ENCODE results near the gene LRP1-AS.

DNA sequence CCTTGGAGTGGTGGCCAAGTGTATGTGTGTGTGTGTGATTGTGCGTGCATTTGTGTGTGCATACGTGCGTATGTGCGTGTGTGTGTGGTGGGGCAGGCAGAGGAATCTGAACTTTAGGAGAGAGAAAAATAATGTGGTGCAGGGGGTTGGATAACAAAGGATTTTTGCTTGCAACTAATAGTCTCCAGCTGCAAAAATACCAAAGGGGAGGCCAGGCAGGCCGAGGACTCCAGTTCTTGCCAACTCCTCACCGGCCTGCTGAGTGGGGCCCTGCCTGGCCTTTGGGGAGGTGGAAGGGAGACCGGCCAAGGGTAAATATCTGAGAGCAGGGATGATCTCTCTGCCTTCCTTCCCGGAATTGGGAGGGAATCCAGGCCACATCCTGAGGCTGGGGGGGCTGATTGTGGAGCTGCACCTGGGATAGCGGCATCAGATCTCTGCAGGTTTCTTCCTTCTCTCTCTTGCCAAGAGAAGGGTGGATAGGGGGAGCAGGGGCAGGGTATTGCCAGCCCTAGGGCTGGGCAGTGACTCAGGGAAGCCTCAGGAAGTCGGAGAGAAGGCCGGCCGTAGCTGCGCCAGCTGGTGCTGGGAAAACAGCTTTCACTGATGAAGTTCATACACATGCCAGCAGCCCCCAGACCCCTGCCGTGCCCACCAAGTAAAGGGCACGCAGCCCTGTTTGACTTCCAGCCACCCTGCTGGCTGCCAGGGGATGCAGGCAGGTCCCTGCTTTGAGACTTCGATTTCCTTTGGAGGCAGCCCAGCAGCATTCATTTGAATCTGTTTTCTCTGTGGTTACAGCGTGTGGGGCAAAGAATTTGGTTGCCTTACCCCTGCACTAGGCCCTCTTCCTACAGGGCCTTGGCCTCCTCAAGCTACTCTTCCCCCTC, 4.6 kb upstream of the LRP1-AS start:
- TF ChIP-seq POLR2A (IDR thresholded peaks at IDR 0.05; ENCODE audit: low read depth) (no peak), CTCF (IDR thresholded peaks at IDR 0.05) (no peak), EP300 (IDR thresholded peaks at IDR 0.05) (no peak), POLR2AphosphoS5 (IDR thresholded peaks at IDR 0.05) (no peak)
